ENCODE measurements around the gene ATRNL1.

- TF ChIP-seq CTCF (IDR thresholded peaks at IDR 0.05) (no peak), POLR2AphosphoS5 (IDR thresholded peaks at IDR 0.05) (no peak), POLR2A (IDR thresholded peaks at IDR 0.05) (no peak)
These were observed 32.3 kb downstream of the ATRNL1 start for GRCh38 chr10:115125505-115125904.

All from suprapubic skin (tissue), 4 donors.